ENCODE measurements around the gene MRPS23. TPM values are rescaled to one million over a fixed set of nuclear protein-coding genes. Genes with fewer than 3 reads are reported as not detected.

The MRPS23 gene
- total and polyA plus RNA-seq, 9 of the 15 experiments (the other 6 are each of a cell fraction or from before 2014, with no cell fraction given): 59.1 to 298 (median 98.8) TPM

GRCh38 chr17:57838453-57838852 is 11.4 kb downstream of the MRPS23 start (continued):
- TF ChIP-seq AFF1 (IDR thresholded peaks at IDR 0.05; ENCODE audit: low read depth in 1 of 2, partially characterized antibody in 2 of 2): no peak
- no peak for TF ChIP-seq CREM (IDR thresholded peaks at IDR 0.05; ENCODE audit: low read depth)

GRCh38 chr17:57835333-57835900 is 14.4 kb downstream of the MRPS23 start:
- no peak for ATAC-seq
- peaks cover 3% of the 10 kb centered on the region for H3K9me1 ChIP-seq (ENCODE audit: control insufficient read depth, insufficient read depth, low read length)
- whole genome bisulfite sequencing (ENCODE audit: insufficient coverage, low coverage, missing lambda C conversion rate): 48% methylated on average over 2 of the region's 2 CpGs
- no peak overlapping the region for H2AFZ ChIP-seq (ENCODE audit: low read depth, low read length)
- no peaks in the 10 kb centered on the region for H3K9me3 ChIP-seq (replicated peaks; ENCODE audit: control insufficient read depth, insufficient read depth, low read depth, low read length)
- no TSS peak for BruUV-seq (replicated peaks)
- in situ Hi-C loops (cut with MboI) (no loop called here), intact Hi-C loops (cut with micrococcal nuclease) (no loop called here)
- H3K27me3 ChIP-seq (ENCODE audit: control insufficient read depth in 2 of 2, insufficient read depth in 2 of 2, low read length in 2 of 2): no peaks in the 10 kb centered on the region
- H3K4me3 ChIP-seq: no peak overlapping the region
- DNase-seq (ENCODE audit: extremely low read depth in 1 of 4, low spot score in 3 of 4): no peak
- 0 out of 2 replicates have a peak, but pooled peaks cover 3% of the 10 kb centered on the region for H4K20me1 ChIP-seq (replicated peaks; ENCODE audit: control insufficient read depth, insufficient read depth, low read length)
- POLR2A ChIA-PET: no interaction called here
- H3K27ac ChIP-seq (ENCODE audit: extremely low read depth, low read depth, low read length): no peak overlapping the region
- H3K9ac ChIP-seq (ENCODE audit: insufficient read depth in 1 of 2, low read depth in 2 of 2, low read length in 2 of 2): no peak overlapping the region
- 0 out of 5 replicates have a peak, but pooled peaks cover 0 to 3% of the 10 kb centered on the region in 2 experiments for H3K4me1 ChIP-seq (replicated peaks in 1 of 2; ENCODE audit: control insufficient read depth in 2 of 2, insufficient read depth in 2 of 2, low read length in 2 of 2)
- H3K4me2 ChIP-seq (ENCODE audit: insufficient read depth, low read length): no peak overlapping the region
- CTCF ChIA-PET (ENCODE audit: low intra/inter-chr PET ratio): interaction anchor here (0.6 kb wide), 1 partner anchor 97 kb away, joined by 3 read pairs; no protein-coding TSS in a partner anchor
- H3K79me2 ChIP-seq (ENCODE audit: control insufficient read depth, insufficient read depth, low read length): no peaks in the 10 kb centered on the region
- H3K36me3 ChIP-seq (ENCODE audit: control insufficient read depth, insufficient read depth, low read length): peaks cover 22% of the 10 kb centered on the region
- no peak for FAIRE-seq
- TF ChIP-seq EHMT2 (IDR thresholded peaks at IDR 0.05) (0 out of 2 replicates have a peak, but pooled peaks have one; percentile 36), ZNF57 (CRISPR knock-in tag; IDR thresholded peaks at IDR 0.05) (no peak), BCLAF1 (IDR thresholded peaks at IDR 0.05; ENCODE audit: borderline replicate concordance in 1 of 2, control insufficient read depth in 1 of 2, low read depth in 2 of 2, low read length in 1 of 2) (0 out of 4 replicates have a peak, but pooled peaks of 1 of the 2 experiments have one; percentile 33), RFX1 (IDR thresholded peaks at IDR 0.05) (peak; percentile 41), CREB3 (tag; conservative IDR thresholded peaks at IDR 0.05; ENCODE audit: low read depth) (no peak)

All from K562 (cell line).